Subcutaneous abdominal adipose tissue (tissue), 5 donors: ENCODE data around the gene ZC3H12D.
"Not testable (repeated sequence)": the region's sequence is repeated elsewhere in the genome, so short reads cannot be mapped to it uniquely, and the experiment has no call there.

Source experiments
- H3K27ac ChIP-seq: one replicate; pipeline ENCODE4 v1.7.0; 2013; ENCODE audit warnings: low read depth, mild to moderate bottlenecking, inconsistent platforms, low read length, moderate library complexity
- H3K27me3 ChIP-seq, 5 donors: one replicate each; pipeline ENCODE4 v1.7.0; 2013; ENCODE audit warnings: low read length in 5 of 5, inconsistent platforms in 1 of 5; ENCODE audit not compliant: control insufficient read depth in 5 of 5, insufficient read depth in 4 of 5
- H3K36me3 ChIP-seq, 5 donors: one replicate each; pipeline ENCODE4 v1.7.0; 2013; ENCODE audit warnings: low read length in 5 of 5; ENCODE audit not compliant: control insufficient read depth in 5 of 5, insufficient read depth in 5 of 5
- H3K4me1 ChIP-seq, 5 donors: one replicate each; pipeline ENCODE4 v1.7.0; 2013; ENCODE audit warnings: low read length in 5 of 5, mild to moderate bottlenecking in 3 of 5, moderate library complexity in 1 of 5; ENCODE audit not compliant: control insufficient read depth in 5 of 5, insufficient read depth in 5 of 5
- H3K4me3 ChIP-seq, 5 donors: one replicate each; pipeline ENCODE4 v1.7.0; 2013; ENCODE audit warnings: low read length in 5 of 5, low read depth in 1 of 5
- H3K9ac ChIP-seq, 5 donors: one replicate each; pipeline ENCODE4 v1.7.0; 2013; ENCODE audit warnings: low read length in 5 of 5, mild to moderate bottlenecking in 4 of 5, moderate library complexity in 3 of 5
- H3K9me3 ChIP-seq, 5 donors: one replicate each; pipeline ENCODE4 v1.7.0; 2013; ENCODE audit warnings: low read length in 5 of 5; ENCODE audit not compliant: control insufficient read depth in 5 of 5
- donor health status: healthy.
- donor health status: healthy.
- donor health status: healthy.
- donor health status: healthy.
- donor health status: healthy.

The ZC3H12D gene

GRCh38 chr6:149445573-149445972 lies 39.2 kb downstream of the ZC3H12D start:
- H3K9me3 ChIP-seq = no peaks in the 10 kb centered on the region
- no peak overlapping the region for H3K4me3 ChIP-seq
- peaks cover 2 to 17% (median 4%) of the 10 kb centered on the region in 5 donors for H3K4me1 ChIP-seq
- H3K36me3 ChIP-seq = no peaks in the 10 kb centered on the region
- no peak overlapping the region for H3K9ac ChIP-seq
- H3K27me3 ChIP-seq = peaks cover 18 to 66% (median 35%) of the 10 kb centered on the region in 5 donors
- H3K27ac ChIP-seq = no peak overlapping the region

- Histone ChIP-seq H3K4me3 (no peak overlapping the region), H3K9ac (no peak overlapping the region), H3K9me3 (no peaks in the 10 kb centered on the region), H3K27ac (no peak overlapping the region), H3K27me3 (peaks cover 14 to 61% (median 30%) of the 10 kb centered on the region in 5 donors), H3K4me1 (peaks cover 0 to 12% (median 2%) of the 10 kb centered on the region in 5 donors), H3K36me3 (no peaks in the 10 kb centered on the region)
Observed at GRCh38 chr6:149445095-149445466, 39.7 kb downstream of the ZC3H12D start.

- H3K36me3 ChIP-seq, H3K4me3 ChIP-seq: not testable (repeated sequence)
- H3K4me1 ChIP-seq = peaks cover 0 to 11% (median 2%) of the 10 kb centered on the region in 5 donors
Observed at GRCh38 chr6:149444360-149445094, 40.3 kb downstream of the ZC3H12D start.

GRCh38 chr6:149443411-149444181 lies 41.2 kb downstream of the ZC3H12D start:
- Histone ChIP-seq H3K27me3 (peaks cover 8 to 51% (median 20%) of the 10 kb centered on the region in 5 donors), H3K36me3 (no peaks in the 10 kb centered on the region), H3K4me1 (peaks cover 0 to 11% (median 2%) of the 10 kb centered on the region in 5 donors), H3K27ac (no peak overlapping the region), H3K9me3 (no peaks in the 10 kb centered on the region), H3K4me3 (no peak overlapping the region), H3K9ac (no peak overlapping the region)

More at GRCh38 chr6:149444360-149445094, 40.3 kb downstream of the ZC3H12D start:
- H3K9me3 ChIP-seq, H3K9ac ChIP-seq, H3K27ac ChIP-seq: not testable (repeated sequence)
- peaks cover 8 to 57% (median 26%) of the 10 kb centered on the region in 5 donors for H3K27me3 ChIP-seq

GRCh38 chr6:149441740-149442139 lies 43.1 kb downstream of the ZC3H12D start:
- no peaks in the 10 kb centered on the region for H3K9me3 ChIP-seq
- peaks cover 0 to 11% (median 2%) of the 10 kb centered on the region in 5 donors for H3K4me1 ChIP-seq
- no peak overlapping the region for H3K4me3 ChIP-seq
- peaks cover 6 to 40% (median 14%) of the 10 kb centered on the region in 5 donors for H3K27me3 ChIP-seq
- no peak overlapping the region for H3K9ac ChIP-seq
- no peaks in the 10 kb centered on the region for H3K36me3 ChIP-seq
- no peak overlapping the region for H3K27ac ChIP-seq

GRCh38 chr6:149440735-149441671 lies 43.8 kb downstream of the ZC3H12D start:
- Histone ChIP-seq H3K9ac (no peak overlapping the region), H3K27me3 (peaks cover 6 to 35% (median 12%) of the 10 kb centered on the region in 5 donors), H3K4me1 (peaks cover 0 to 11% (median 2%) of the 10 kb centered on the region in 5 donors), H3K27ac (no peak overlapping the region), H3K4me3 (no peak overlapping the region), H3K36me3 (no peaks in the 10 kb centered on the region), H3K9me3 (no peaks in the 10 kb centered on the region)

GRCh38 chr6:149439626-149440025 lies 45.2 kb downstream of the ZC3H12D start:
- Histone ChIP-seq H3K4me3 (no peak overlapping the region), H3K36me3 (no peaks in the 10 kb centered on the region), H3K9ac (no peak overlapping the region), H3K9me3 (no peaks in the 10 kb centered on the region), H3K27ac (no peak overlapping the region), H3K4me1 (peaks cover 0 to 11% (median 2%) of the 10 kb centered on the region in 5 donors), H3K27me3 (peaks cover 5 to 24% (median 8%) of the 10 kb centered on the region in 5 donors)

- Histone ChIP-seq H3K4me1 (peaks cover 0 to 10% (median under 1%) of the 10 kb centered on the region in 5 donors), H3K27me3 (peaks cover 5 to 19% (median 6%) of the 10 kb centered on the region in 5 donors), H3K9me3 (no peaks in the 10 kb centered on the region), H3K36me3 (no peaks in the 10 kb centered on the region), H3K4me3 (no peak overlapping the region), H3K9ac (no peak overlapping the region), H3K27ac (no peak overlapping the region)
Observed at GRCh38 chr6:149438855-149439254, 46.0 kb downstream of the ZC3H12D start.

- Histone ChIP-seq H3K27ac (no peak overlapping the region), H3K4me3 (no peak overlapping the region), H3K4me1 (peaks cover 0 to under 1% (median 0%) of the 10 kb centered on the region in 5 donors), H3K9me3 (no peaks in the 10 kb centered on the region), H3K9ac (no peak overlapping the region), H3K36me3 (no peaks in the 10 kb centered on the region), H3K27me3 (peaks cover 3 to 15% (median 5%) of the 10 kb centered on the region in 5 donors)
Observed at GRCh38 chr6:149437212-149437611, 47.6 kb downstream of the ZC3H12D start.
